Right ventricle myocardium superior (tissue), 1 donor: ENCODE data around the gene COG3. TPM values are rescaled to one million over a fixed set of nuclear protein-coding genes. Genes with fewer than 3 reads are reported as not detected.

Experiments
- ATAC-seq: fragments of 200-7000 bp; cut with Tn5 transposase; one replicate; pipeline ENCODE4 v1.9.1; 2020; ENCODE audit warnings: mild to moderate bottlenecking; ENCODE audit not compliant: poor library complexity
- DNase-seq: peaks from one replicate; pipeline ENCODE4 v3.0.0-alpha.2; 2020
- intact Hi-C: fragments of 100-400 bp; cut with DNase I; formaldehyde crosslinking; loops from one replicate; pipeline ENCODE4 v1.11.2; 2022
- total RNA-seq: library from RNA; stranded (reverse); fragmentation: NEBNext Ultra II Directional; extraction: Animal tissue kit (Norgen Biotek cat#: 25700); gene quantifications from one replicate; pipeline ENCODE4 v1.2.1, GENCODE V29; 2021
- donor health status: DM: no; HTN: yes; CAD: no; lungs with severe emphysema.

The COG3 gene
- total RNA-seq, 1 donor from 2014 or later = 12.9 TPM

DNA sequence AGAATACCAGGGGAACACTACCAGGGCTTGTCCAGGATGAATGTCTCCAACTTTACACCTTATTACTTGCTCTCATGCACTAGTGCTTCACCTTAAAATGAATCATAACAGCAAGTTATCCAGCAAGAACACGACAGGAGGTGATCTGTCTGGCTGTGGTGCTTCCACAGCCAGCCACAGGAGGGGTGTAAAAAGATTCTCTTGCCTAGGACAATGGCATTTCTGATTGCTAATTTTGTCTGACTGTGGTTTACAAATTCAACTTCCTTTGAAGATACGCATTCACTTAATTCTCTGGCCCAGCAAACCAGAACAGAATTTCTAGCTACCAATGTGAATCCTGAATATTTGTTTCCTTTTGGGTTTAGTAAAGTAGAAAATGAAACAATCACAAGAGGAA, 23.1 kb upstream of the COG3 start:
- ATAC-seq = peak; percentile 60
- no peak for DNase-seq
- intact Hi-C loops = no loop called here

DNA sequence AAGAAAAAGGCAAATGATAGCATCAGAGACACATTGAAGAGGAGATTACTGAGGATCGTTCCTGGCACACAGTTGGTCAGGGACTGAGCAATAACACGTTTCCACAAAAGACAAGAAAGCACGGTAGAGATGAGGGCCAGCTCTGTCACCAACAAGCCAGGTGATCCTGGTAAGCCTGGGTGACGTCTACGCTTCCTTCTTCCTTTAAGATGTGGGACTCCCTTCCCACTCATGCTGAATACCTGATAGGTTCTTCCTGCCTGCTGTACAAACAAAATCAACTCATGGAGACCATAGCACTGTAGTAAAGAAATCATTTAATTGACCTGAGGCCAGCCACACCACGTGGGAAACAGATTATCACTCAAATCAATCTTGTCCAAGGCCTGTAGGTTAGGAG, 19.7 kb upstream of the COG3 start:
- ATAC-seq (no peak), DNase-seq (no peak)
- intact Hi-C loops = no loop called here

DNA sequence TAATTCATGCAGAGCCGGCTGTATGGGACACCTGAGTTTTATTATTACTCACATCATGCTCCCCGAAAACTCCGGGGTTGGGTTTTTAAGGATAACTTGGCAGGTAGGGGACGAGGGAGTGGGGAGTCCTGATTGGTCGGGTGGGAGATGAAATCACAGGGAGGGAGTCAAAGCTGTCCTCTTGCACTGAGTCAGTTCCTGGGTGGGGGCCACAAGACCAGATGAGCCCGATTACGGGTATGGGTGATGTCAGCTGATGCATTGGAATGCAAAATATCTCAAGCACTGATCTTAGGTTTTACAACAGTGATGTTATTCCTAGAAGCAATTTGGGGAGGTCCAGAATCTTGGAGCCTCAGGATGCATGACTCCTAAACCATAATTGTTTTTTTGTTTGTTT, 18.6 kb upstream of the COG3 start:
- DNase-seq = no peak
- no peak for ATAC-seq
- intact Hi-C loops = no loop called here

DNA sequence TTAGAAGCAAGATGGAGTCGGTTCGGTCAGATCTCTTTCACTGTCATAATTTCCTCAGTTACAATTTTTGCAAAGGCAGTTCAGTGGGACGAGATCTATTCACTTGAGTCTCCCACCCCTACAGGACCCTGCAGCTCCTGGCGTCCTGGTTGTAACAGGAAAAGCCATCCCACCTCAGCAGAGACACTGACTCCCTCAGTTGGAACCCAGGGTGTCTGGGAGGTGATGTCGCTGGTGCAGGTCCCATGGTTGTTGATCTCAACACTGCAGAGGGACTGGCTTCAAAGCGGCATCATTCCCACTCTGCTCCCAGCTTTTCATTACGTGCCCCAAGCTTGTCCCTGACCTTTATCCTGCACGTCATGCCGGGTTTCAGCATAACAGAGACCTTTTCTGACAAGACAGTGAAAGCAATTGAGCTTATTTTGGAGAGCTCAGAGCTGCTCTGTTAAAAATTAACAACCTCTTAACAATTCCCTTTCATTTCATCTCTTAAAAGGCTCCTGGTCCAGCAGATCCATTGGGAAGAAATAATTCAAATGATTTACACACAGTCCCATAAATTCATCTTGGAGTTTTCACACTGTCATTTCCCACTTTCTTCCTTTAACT, 17.6 kb upstream of the COG3 start:
- intact Hi-C loops = no loop called here
- DNase-seq (no peak), ATAC-seq (no peak)

DNA sequence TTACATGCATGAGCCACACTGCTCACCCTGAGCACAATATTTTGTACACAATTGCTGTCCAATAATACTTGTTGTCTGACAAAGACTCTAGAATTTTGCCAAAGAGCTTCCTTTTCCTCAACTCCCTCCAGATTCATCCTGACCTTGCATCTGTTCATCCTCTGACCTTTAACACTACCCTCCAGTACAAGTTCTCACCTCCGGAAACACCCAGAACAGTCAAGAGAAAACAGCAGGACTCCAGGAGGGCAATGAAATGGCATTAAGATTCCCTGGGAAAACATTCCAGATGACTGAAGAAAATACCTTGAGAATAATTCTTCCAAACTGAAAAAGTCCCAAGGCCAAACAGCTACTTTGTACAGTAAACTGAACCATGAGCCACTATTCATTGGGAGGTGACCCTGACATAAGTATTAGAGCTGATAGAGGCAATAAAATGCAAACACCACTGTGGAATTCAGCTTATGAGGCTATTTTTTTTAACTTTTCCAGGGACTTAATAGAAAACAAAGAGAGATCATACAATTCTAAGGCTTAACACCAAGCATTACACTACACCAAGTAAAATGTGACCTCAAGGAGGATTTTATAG, 15.7 kb upstream of the COG3 start:
- ATAC-seq (no peak), DNase-seq (no peak)
- intact Hi-C loops = no loop called here

DNA sequence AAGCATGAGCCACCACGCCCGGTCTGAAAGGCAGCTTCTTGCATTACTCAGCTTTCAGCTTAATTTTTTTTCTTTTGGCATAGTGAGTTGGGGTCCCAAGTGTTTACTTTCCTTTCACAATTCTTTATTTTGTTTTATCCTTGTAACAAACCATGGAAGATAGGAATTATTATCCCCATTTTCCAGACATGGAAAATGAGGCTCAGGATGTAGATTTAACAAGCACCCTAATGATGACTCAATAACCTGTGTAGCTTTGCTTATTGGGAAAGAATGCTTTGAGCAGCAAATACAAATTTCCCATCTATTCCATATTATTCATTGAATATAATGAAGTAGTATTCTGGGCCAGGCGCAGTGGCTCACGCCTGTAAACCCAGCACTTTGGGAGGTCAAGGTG, 13.5 kb upstream of the COG3 start:
- no peak for ATAC-seq
- intact Hi-C loops = no loop called here
- no peak for DNase-seq

DNA sequence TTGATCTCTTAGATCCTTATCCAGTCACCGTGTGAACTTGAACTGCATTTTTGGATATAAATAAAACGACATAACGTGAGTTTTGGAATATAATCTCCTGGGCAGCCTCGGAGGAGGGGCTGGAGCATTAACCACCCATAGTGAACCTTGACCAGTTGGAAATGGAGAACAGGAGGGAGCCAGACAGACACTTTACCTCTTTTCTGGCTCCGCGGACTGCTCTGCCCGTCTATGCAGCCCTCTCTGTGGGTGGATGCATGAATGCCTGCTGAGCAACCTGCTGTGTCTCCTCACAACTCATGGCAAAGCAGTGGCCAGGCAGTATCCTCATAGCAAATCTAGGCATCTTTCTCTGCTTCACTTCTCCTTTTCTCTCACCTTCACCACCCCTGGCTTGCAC, 10.5 kb upstream of the COG3 start:
- no peak for DNase-seq
- ATAC-seq = no peak
- intact Hi-C loops = no loop called here

DNA sequence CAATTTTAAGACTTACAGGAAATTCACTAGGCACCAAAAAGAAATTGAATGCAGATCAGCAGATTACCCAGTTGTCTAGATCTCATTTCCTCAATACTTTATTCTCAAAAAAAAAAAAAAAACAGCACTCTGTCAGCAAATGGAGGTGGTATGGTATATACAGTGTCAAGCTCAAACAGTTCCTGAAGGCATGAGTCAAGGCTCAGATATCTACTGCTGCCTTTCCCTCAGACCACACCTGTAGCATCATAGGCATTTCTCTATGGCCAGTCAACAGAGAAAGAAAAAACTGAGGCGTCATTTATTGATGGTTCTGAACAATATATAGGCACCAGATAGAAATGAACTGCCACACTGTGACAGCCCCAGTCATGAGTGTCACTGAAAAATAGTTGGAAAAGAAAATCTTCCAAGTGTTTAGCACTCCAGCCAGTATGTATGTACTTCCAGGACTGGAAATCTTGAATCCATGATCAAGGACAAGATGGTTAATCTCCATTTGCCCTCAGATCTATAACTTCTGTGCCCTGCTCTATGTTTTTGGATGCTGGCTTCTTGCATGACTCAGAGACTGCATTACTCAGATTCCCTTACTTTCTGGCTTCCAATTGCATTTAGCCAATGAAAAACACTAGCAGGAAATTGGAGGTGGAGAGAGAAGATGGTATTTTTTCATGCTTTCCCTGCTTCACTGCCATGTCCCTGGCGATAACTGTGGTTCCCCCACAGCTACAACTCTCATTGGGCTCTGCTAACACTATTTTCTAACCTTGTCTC, 8.4 kb upstream of the COG3 start:
- intact Hi-C loops = no loop called here
- ATAC-seq (no peak), DNase-seq (no peak)

DNA sequence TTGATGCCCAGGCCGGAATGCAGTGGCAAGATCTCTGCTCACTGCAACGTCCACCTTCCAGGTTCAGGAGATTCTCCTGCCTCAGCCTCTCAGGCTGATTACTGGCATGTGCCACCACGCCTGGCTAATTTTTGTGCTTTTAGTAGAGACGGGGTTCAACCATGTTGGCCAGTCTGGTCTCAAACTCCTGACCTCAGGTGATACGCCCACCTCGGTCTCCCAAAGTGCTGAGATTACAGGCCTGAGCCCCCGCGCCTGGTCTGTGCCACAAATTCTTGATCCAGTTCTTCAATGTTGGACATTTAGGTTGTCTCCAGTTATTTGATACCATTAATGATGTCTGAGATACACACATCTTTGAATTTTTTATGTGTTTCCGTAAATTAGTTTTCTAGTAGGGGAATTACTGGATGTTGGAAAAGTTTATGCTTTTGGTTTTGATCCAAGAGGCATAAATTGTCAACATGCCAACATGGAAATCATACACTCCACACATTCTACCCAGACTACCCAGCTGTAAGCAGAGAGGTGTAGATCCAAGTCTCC, 525 bp upstream of the COG3 start:
- DNase-seq (no peak), ATAC-seq (no peak)
- intact Hi-C loops = no loop called here

DNA sequence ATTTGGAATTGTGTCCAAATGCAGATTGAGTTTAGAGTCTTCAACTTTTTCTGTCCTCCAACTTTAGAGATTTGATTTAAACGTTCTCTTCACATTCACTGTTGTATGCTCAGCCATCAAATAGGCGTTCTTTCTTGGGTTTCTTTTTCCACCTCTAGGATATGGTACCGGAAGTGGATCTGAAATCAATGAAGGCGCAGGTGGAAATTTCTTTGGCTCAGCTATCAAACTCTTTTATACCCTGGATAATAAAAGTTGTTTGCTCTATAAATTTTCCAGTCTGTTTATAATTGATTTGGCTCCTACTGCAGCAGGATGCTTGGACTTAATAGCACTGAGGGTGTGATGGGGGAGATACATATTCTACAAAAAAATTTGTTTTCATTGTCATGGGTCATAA, 1.6 kb downstream of the COG3 start:
- DNase-seq (no peak), ATAC-seq (no peak)
- intact Hi-C loops = loop anchor here (5.0 kb wide), 1 partner anchor 49 kb away; the partner anchor contains the start of gene SLC25A30

DNA sequence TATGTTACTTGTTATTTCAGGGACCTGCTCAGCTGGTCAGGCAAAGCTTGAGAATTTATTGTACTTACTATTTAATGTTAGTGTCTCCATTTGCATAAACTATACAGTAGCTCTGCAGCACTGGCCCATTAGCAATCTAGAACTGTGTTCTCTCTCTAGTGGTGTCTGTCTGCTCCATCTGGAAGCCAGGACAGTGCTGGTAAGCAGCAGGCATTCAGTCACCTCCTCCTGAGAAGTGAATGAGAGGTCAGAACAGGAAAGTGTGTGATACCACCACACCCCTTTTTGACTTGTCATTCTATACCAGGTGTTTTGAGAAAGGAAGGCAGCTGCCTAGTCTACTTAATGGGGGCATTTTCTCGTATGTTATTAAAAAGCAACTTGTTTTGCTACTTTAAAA, 3.9 kb downstream of the COG3 start:
- intact Hi-C loops = loop anchor here (5.0 kb wide), 1 partner anchor 51 kb away; the partner anchor contains the start of gene SLC25A30
- DNase-seq = no peak
- no peak for ATAC-seq

DNA sequence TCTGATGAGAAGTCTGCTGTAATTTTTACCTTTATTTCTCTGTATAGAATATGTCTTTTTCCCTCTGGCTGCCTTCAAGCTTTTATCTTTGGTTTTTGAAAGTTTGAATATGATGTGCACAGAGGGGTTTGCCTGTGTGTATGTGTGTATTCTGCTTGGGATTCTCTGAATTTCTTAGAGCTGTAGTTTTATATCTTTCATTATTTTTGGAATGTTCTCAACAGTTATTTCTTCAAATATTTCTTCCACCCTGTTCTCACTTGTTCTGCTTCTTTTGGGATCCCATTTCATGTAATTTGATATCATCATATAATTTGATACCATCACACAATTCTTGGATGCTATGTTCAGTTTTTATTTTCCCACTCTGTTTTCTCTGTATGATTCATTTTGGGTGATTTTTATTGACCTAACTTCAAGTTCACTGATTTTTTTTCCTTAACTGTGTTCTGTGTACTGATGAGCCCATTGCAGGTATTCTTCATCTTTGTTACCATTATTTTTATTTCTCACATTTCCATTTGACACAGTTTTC, 7.5 kb downstream of the COG3 start:
- intact Hi-C loops = no loop called here
- DNase-seq (no peak), ATAC-seq (no peak)

DNA sequence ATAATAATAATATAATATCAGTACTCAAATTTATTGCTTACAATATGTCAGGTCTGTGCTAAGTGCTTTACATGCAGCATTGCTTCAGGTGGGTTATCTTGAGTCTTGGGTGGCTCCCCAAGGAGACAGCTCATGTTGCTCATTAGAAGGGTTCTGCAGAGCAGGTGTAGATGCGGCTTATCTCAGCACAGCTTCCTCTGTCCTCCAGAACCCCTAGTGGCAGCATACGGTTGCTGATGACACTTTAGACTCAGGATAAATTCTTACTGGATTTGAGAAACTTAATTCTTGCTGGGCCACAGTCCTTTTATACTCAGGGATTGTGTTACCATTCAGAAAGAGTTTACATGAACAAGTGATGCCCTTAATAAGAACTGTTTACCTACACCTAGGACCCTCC, 8.9 kb downstream of the COG3 start:
- no peak for DNase-seq
- intact Hi-C loops = no loop called here
- no peak for ATAC-seq

DNA sequence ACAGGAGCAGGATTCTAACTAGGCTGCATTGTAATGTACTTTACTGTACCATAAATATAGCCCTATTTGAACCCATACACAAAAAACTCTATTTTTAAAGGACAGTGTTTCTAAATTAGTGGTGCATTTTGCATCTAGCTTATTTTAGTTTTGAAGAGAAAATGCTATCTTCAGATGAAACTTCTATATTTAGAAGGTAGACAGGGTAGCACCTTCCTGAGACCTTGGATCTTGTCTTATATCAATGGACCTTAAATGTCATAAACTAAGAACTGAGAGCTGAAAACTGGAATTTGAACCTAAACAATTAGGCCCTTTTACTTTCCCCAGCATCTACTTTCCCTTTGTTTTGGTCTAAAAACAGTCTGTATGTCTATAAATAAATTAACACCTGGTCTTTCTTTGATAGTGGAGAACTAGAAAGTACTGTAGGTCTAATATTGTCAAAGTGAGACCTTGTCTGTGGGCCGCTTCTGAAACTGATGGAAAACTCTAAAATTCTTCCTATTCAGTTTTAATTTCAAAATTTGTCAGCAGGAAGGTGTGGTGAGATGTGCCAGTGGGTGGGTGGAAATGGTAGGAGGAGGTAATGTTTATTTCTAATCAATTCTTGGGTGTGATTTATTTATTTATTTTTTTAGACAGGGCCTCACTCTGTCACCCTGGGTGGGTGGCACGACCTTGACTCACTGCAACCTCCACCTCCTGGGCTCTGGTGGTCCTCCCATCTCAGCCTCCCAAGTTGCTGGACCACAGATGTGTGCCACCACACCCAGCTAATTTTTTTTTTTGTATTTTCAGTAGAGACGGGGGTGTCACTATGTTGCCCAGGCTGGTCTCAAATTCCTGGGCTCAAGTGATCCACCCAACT, 10.1 kb downstream of the COG3 start:
- ATAC-seq = no peak
- intact Hi-C loops = no loop called here
- no peak for DNase-seq

DNA sequence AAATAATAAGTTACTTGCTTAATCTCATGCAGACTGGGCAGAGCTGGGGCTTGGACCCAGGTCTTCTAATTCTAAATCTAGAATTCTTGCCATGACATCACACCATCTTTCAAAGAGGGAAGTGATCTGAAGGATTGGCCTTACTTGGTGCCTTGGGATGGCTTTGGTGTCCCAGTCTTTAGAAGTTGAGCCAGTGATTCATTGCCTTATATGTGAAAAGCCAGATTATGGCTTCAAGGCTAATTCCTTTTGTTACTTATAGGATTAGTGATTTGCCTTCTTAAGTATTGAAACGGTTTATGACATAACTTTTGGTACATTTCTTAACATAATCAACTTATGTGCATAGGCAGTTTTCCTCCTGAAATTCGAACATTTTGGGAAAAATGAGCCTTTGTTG, 14.9 kb downstream of the COG3 start:
- DNase-seq (no peak), ATAC-seq (no peak)
- intact Hi-C loops = no loop called here

DNA sequence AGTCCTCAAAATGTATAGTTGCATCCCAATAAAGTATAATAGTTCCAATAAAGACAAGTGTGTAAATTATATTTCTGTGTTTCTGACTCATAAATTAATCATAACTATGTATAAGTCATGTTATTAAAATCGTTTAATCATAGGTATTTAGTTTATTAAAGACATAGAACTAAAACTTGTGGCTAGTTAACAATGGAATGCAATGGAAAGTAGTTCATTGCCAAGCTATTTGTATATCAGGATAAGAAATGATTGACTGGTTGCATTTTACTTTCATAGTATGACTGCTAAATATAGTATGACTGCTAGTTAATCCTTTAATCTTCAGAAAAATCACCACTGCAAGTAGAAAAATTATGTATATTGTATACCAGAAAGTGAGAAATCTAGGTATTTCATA, 16.9 kb downstream of the COG3 start:
- ATAC-seq = peak; percentile 77
- DNase-seq = no peak
- intact Hi-C loops = no loop called here

DNA sequence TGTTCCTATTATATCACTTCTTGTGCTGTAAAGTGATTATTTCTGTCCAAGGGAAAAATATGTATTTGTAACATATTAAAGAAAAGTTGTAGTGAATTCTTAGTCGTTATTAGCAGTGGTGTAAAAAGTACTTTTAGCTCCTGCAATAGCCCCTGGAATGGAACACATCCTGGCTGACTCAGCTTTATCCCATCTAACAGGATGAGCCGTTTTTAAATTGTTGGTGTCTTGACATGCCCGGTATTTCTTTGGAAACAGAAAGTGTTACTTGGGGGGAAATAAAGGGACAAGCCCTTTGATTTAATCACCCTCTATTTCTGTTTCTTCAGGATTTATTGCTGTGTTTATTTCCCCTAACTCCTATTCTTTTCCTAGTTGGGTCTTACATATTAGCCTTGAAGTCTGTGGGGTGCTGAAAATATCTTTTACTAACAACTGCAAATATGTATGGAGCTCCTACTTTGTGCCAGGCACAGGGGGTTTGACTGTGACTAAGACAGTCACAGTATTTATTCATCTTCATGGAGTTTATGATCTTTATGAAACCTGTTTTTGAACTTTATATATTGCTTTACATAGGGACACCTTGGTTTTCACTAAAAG, 17.9 kb downstream of the COG3 start:
- DNase-seq (no peak), ATAC-seq (peak; percentile 46)
- intact Hi-C loops = no loop called here

DNA sequence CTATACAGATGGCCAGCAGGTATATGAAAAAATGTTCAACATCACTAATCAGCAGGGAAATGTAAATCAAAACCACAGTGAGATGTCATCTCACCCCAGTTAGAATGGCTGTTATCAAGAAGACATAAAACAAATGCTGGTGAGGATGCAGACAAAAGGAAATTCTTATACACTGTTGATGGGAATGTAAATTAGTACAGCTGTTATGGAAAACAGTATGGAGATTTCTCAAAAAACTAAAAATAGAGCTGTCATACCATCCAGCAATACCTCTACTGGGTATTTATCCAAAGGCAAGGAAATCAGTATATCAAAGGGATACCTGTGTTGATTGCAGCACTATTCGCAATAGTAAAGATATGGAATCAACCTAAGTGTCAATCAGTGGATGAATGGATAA, 22.9 kb downstream of the COG3 start:
- no peak for DNase-seq
- intact Hi-C loops = no loop called here
- no peak for ATAC-seq
